Neural crest cell (in vitro differentiated cells): Measurements from ENCODE around the gene S1PR1. TPM values are rescaled to one million over a fixed set of nuclear protein-coding genes. Genes with fewer than 3 reads are reported as not detected.
"Not testable (repeated sequence)": the region's sequence is repeated elsewhere in the genome, so short reads cannot be mapped to it uniquely, and the experiment has no call there.

ENCODE experiments used
- DNase-seq: peaks from one replicate; pipeline ENCODE4 v3.0.0; 2021; ENCODE audit warnings: low read depth, mixed read lengths, low spot score
- H3K27ac Mint-ChIP-seq: one replicate; pipeline ENCODE4 v1.8.0; 2021; ENCODE audit warnings: mild to moderate bottlenecking, mixed read lengths; ENCODE audit not compliant: unreplicated experiment
- H3K27me3 Mint-ChIP-seq: 2 replicates; pipeline ENCODE4 v1.8.0; 2021; ENCODE audit warnings: low read depth, mild to moderate bottlenecking, mixed read lengths
- H3K36me3 Mint-ChIP-seq: 2 replicates; pipeline ENCODE4 v1.8.0; 2021; ENCODE audit warnings: low read depth, mild to moderate bottlenecking, mixed read lengths
- H3K4me1 Mint-ChIP-seq: 2 replicates; pipeline ENCODE4 v1.8.0; 2021; ENCODE audit warnings: mixed read lengths
- H3K4me3 Mint-ChIP-seq: one replicate; pipeline ENCODE4 v1.8.0; 2021; ENCODE audit warnings: mild to moderate bottlenecking, mixed read lengths
- H3K9me3 Mint-ChIP-seq: 2 replicates; pipeline ENCODE4 v1.8.0; 2021; ENCODE audit warnings: mixed read lengths
- CTCF ChIP-seq: fragments of 200-600 bp; sonication (generic); conservative IDR thresholded peaks from 2 replicates; pipeline ENCODE4 v1.5.0; 2021; ENCODE audit warnings: antibody characterized with exemption, mild to moderate bottlenecking
- total RNA-seq: library from RNA; stranded (reverse); gene quantifications from 2 replicates; pipeline ENCODE4 v1.2.1, GENCODE V29; 2021

S1PR1 gene
- total RNA-seq, 1 donor from 2014 or later, result 21.6 TPM

GRCh38 chr1:101215363-101216011 lies 21.3 kb upstream of the S1PR1 start:
- H3K36me3 Mint-ChIP-seq, result no peaks in the 10 kb centered on the region
- H3K27ac Mint-ChIP-seq, result no peak overlapping the region
- peaks cover 10% of the 10 kb centered on the region for H3K4me1 Mint-ChIP-seq
- TF ChIP-seq CTCF, result no peak
- no peaks in the 10 kb centered on the region for H3K9me3 Mint-ChIP-seq
- DNase-seq, result no peak
- H3K4me3 Mint-ChIP-seq, result no peak overlapping the region
- no peaks in the 10 kb centered on the region for H3K27me3 Mint-ChIP-seq

- H3K4me1 Mint-ChIP-seq, result peaks cover 10% of the 10 kb centered on the region
- H3K36me3 Mint-ChIP-seq, result no peaks in the 10 kb centered on the region
- no peak for TF ChIP-seq CTCF
- no peak for DNase-seq
- no peak overlapping the region for H3K27ac Mint-ChIP-seq
- no peak overlapping the region for H3K4me3 Mint-ChIP-seq
- no peaks in the 10 kb centered on the region for H3K9me3 Mint-ChIP-seq
- no peaks in the 10 kb centered on the region for H3K27me3 Mint-ChIP-seq
Observed at GRCh38 chr1:101216623-101217022, 20.2 kb upstream of the S1PR1 start.

- H3K27ac Mint-ChIP-seq, result no peak overlapping the region
- no peak for DNase-seq
- H3K27me3 Mint-ChIP-seq, result no peaks in the 10 kb centered on the region
Observed at GRCh38 chr1:101217148-101217547, 19.7 kb upstream of the S1PR1 start.

GRCh38 chr1:101218968-101219367 lies 17.9 kb upstream of the S1PR1 start:
- not testable (repeated sequence) for DNase-seq, H3K27me3 Mint-ChIP-seq, H3K27ac Mint-ChIP-seq, H3K9me3 Mint-ChIP-seq, H3K4me1 Mint-ChIP-seq, H3K36me3 Mint-ChIP-seq, H3K4me3 Mint-ChIP-seq

More at GRCh38 chr1:101217148-101217547, 19.7 kb upstream of the S1PR1 start:
- H3K9me3 Mint-ChIP-seq, result no peaks in the 10 kb centered on the region
- no peak overlapping the region for H3K4me3 Mint-ChIP-seq
- no peak for TF ChIP-seq CTCF
- no peaks in the 10 kb centered on the region for H3K36me3 Mint-ChIP-seq
- peaks cover 10% of the 10 kb centered on the region for H3K4me1 Mint-ChIP-seq

- H3K4me3 Mint-ChIP-seq, result no peak overlapping the region
- H3K27ac Mint-ChIP-seq, result no peak overlapping the region
- no peak for TF ChIP-seq CTCF
- H3K4me1 Mint-ChIP-seq, result peaks cover 10% of the 10 kb centered on the region
- no peaks in the 10 kb centered on the region for H3K36me3 Mint-ChIP-seq
- H3K9me3 Mint-ChIP-seq, result no peaks in the 10 kb centered on the region
- H3K27me3 Mint-ChIP-seq, result no peaks in the 10 kb centered on the region
- DNase-seq, result no peak
Observed at GRCh38 chr1:101219924-101220870, 16.6 kb upstream of the S1PR1 start.

- TF ChIP-seq CTCF, result no peak
- Mint-ChIP-seq H3K4me1 (peaks cover 10% of the 10 kb centered on the region), H3K9me3 (no peaks in the 10 kb centered on the region), H3K27ac (no peak overlapping the region), H3K4me3 (no peak overlapping the region), H3K36me3 (no peaks in the 10 kb centered on the region), H3K27me3 (no peaks in the 10 kb centered on the region)
- DNase-seq, result no peak
Observed at GRCh38 chr1:101220906-101221305, 15.9 kb upstream of the S1PR1 start.
